Middle frontal gyrus (tissue), 1 donor: ENCODE measurements around the gene RBMS3.
A peak's percentile ranks its signal among the peaks of the same experiment; 100 is the strongest.
"Not testable (repeated sequence)": the region's sequence is repeated elsewhere in the genome, so short reads cannot be mapped to it uniquely, and the experiment has no call there.

Source experiments
- DNase-seq: peaks from one replicate; pipeline ENCODE4 v3.0.0-alpha.2; 2015; ENCODE audit warnings: low spot score; ENCODE audit errors: extremely low spot score

The RBMS3 gene

DNA sequence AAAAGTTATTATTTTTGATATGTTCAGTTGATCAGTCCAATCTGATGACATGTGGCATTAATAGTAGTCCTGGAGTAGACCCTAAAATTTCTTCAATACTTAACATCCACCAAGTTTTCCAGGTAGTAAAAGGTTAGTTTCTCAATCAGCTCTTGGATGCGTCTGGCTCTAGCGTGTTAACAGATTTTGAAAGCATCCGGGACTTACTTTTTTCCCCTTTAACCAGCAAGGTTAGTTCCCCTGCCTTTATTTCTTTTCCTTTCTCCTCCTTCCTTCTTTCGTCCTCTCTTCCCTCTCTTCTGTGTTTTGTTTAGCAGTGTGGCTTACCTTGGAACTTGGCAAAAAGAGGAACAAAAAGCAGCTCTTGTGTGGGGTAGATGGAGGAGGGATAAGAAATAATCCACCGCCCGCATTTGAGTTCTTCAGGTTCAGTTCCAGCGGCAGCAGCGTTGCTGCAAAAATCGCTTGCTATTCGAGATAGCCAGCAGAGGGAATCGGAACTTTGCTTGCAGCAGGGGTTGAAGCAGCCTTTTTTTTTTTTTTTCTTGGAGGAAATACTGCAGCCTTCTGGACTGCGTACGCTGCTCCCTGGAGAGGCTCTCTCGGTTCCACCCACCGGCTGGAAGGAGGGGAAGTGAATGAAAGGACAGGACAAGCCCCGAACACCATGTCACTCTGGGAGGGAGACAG lies at the start of gene RBMS3:
Gene RBMS3 (plus strand): TSS at position 668 of the 690 bp plus-strand sequence.
- peak; percentile 39 for DNase-seq

DNA sequence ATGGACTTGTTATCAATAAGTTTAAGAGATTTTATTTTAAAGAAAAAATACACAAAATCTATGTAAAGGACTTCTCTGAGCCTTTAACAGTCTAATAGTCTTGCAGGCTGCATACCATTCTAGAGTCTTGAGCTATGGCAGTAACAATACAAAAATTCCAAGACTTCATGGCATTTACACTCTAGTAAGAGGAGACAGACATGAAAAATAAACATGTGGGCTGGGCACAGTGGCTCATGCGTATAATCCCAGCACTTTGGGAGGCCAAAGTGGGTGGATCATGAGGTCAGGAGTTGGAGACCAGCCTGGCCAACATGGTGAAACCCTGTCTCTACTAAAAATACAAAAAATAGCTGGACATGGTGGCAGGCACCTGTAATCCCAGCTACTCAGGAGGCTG lies 47.7 kb upstream of the RBMS3 start:
- not testable (repeated sequence) for DNase-seq

DNA sequence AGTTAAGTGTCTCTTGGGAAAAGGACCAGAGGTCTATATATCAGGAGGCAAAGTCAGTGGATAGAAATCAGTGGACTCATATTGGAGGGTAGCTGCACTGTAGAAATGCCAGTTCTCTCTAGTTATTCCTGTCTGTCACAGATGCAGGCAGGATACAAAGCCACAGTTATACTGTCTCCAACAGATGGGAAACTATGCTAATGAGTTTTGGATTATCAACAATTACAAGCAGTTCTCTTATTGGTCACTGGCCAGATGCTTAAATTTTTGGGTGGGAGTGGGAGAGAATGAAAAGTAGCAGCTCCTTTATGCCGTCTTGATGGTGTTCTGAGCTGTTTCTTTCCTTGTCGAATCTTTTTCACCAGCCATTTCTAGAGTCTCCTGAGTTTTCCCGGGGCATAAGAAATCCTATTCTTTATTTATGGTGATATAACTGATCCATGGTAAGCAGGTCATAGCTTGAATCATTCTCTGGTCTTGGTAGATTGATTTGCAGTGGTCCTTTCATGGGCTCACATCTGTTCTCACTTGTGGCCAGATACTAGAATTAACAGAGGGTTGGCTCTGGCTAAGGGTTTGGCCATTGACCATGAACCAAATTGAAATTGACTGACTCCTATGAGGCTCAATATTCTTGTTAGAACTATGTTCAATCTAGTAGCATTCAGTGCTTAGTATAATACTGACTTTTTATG lies 44.6 kb upstream of the RBMS3 start:
- DNase-seq = no peak

DNA sequence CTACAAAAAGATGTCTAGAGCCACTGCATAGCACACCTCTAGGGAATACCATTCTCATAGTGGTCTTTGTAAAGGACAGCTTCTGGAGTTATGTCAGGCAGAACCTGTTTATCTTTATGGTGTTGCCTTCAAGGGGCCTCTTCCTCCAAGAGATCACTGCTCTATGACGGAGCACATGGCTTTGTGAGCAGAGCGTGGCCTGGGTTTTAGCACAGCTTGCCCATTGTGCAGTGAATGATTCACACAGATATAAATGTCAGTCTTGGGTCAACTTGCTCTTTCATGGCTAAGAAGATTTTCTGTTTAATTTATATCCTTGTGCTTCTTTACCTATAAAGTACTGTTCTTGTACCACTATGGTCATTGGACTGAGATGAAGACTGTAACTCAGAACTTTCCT lies 41.5 kb upstream of the RBMS3 start:
- DNase-seq = no peak

DNA sequence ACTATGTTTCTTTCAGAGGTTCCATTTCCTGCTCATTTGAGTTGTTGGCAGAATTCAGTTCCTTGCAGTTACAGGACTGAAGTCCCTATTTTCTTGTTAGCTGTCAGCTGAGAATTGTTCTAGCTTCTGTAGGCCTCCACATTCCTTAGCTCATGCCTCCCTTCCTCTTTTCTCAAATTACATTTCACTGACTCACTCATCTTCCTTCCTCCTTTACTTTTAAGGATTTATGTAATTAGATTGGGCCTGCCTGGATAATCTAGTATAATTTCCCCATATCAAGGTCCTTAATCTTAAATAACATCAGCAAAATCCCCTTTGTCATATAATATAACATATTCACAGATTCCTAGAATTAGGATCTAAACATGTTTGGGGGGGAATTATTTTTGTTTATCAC lies 40.6 kb upstream of the RBMS3 start:
- DNase-seq = no peak

DNA sequence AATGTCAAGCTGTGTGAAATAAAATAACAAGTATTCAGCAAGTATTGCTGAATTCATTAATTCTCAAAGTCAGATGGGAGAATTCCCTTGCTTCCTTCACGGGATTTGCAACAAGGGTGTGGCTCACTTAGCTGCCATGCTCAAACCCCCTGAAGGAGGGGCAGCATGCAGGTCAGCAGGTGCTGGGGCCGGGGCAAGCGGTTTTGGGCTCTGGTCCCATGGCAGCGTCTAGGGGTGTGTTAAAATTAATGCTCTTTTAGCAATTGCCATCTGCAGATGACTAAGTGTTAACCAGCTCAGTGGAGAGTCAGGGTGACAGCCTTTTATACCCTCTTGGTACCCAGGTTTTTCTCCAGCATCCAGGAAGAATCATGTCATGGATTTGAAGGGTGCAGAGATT lies 40.0 kb upstream of the RBMS3 start:
- DNase-seq = no peak

DNA sequence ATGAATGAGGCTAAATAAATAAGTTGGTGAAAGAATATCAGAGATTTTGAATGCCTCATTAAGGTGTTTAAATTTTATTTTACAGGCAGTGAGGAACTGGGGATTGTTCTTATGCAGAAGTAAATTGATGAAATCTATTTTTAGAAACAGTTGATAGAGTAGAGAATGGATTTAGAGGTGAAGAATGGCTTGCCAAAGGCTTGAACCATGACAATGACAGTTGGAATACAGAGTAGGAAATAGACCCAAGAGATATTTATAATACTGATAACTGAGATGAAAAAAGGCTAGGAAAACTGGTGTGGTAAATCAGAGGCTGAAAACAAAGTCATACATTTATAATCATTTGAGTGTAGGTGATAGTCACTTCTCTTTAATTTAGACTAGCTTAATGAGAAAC lies 39.0 kb upstream of the RBMS3 start:
- DNase-seq = no peak

DNA sequence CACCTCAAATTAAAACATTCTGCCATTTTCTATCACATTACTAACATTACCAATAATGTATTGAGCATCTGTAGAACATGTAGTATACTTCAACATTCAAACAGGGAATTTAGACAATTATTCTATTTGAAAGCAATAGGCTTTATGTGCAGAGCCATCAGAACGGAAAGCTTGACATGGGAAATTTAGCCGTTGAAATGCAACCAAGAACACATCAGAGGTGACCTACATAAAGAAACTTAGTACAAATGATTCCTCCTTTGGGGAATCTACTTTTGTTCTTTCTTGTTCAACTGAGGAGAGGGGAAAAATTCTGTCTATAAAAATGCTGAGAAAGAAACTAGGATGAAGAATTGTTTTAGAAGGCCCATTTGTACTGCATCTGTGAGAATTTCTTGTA lies 38.6 kb upstream of the RBMS3 start:
- DNase-seq = no peak

DNA sequence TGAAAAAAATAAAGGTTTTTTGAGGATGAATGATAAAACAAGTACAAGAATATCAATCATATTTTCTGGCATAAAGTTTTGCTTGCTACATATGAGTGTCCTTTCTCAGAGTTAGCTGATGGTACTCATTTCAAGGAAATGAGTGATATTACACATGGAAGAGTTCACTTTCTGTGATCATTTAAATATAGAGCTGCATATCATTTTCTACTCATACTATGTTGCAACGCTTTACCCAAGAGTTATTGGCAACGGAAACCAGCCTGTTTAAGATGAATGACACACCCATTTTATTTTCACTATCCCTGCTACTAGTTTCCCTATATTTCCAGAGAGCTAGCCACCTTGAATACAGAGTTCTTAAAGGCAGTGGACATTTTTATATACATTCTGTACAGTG lies 35.4 kb upstream of the RBMS3 start:
- no peak for DNase-seq

DNA sequence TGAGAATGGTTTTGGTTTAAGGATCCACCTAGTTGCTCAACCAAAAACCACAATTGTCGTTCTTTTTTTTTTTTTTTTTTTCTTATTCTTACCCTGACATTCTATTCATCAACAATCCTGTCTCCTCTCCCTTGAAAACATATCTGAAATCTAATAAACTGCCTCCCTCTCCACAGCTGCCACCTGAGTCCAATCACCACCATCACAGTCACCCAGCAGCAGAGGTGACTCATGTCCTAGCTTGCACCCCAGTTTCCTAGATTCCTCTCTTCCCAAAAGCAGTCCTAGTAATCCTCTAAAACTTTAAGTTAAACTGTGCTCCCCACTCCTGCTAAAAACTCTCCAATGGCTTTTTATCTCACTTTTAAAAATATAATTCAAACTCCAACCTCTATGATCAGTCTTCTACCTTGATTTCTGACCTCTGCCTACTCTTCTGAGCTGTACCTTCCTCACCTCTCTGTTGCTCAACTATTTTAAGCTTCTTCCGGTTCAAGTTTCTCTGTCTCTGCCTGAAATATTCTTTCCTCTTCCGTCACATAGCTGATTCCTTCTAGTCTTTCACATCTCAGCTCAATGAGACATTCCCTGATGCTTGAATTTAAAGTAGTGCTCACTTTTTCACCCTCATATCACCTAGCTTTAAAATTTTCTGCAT lies 33.7 kb upstream of the RBMS3 start:
- DNase-seq = no peak

DNA sequence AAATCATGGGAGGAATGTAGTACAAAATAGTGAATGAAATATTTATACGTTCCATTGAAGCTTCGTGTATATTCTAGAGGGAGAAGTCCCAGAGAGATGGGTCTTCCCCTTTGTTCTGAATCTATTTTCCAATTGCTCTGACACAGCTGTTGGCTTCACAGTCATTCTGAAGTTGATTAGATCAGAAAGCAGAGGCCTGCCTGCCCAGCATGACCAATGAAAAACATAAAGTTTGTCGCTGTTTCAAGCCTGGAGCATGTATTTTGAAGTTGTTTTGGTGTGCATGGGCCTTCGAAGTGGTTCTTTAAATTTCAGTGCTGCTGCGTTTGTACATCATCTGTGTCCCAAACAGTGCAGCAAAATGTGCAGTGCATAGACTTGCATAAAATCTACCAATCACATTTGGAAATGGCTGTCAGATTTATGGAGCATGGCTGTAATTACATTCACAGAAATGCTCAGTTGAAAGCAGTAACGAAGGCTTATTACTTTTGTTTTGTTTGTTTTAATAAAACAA lies 31.0 kb upstream of the RBMS3 start:
- no peak for DNase-seq

DNA sequence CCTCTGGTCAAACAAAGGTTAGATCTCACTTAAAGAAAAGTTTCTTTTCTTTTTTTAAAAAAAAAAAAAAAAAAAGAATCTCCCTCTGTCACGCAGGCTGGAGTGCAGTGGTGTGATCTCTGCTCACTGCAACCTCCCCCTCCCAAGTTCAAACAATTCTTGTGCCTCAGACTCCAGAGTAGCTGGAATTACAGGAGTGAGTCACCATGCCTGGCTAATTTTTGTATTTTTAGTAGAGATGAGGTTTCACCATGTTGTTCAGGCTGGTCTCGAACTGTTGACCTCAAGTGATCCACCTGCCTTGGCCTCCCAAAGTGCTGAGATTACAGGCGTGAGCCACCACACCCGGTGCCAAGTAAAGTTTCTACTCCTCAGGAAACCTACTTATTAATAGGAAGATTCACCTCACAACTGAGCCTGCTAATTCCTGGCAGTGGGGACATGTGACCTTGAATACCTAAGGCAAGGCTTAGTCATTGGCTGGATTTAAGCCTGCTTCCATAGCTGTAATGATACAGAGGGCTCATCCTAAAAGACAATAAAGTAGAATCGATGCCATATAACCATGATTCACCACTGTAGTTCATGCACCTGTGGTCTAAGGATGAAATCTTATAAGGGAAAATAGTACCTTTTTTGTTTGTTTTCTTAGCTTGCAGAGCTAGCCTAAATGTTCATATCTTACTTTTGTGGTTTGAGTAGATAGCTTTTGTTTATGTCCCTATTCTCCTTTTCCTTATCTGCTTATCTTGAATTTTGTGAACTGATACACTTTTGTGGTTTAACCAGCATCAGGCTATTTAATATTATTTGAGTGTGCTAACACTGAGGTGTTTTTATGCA lies 24.8 kb upstream of the RBMS3 start:
- DNase-seq = no peak

DNA sequence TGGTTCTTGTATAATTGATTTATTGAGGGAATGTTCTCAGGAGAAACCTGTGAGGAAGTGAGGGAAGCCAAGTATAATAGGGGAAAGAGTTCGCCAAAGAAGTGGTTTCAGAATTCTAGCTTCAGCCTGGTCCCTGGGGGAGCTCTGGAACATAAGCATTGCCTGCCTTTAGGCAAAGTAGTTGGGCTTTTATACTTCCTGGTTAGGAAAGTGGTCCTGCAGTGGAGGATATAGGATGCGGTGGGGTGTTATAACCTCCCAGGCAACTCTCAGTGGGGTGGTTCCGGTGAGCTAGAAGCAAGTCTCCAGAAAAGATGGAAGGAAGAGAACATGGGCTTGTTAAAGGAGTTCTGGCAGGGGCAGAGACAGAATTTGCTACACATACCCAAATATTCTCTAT lies 22.7 kb upstream of the RBMS3 start:
- DNase-seq = no peak

DNA sequence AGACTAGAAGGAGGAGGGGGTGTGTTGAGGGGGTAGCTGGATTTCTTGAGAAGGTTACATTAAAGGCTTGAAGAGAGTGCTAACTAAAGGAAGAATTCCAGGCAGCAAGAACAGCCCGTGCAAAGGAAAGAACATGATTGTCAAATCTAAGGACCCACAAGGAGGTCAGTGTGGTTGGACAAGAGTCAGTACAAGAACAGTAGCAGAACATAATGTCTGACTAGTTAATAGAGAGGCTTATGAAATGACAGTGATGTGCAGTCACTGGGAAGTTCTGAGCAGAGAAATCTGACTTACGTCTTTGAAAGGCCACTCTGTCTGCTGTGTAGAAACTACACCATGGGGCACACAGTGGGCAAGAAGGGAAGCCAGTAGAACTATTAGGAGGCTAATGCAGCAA lies 19.8 kb upstream of the RBMS3 start:
- no peak for DNase-seq

DNA sequence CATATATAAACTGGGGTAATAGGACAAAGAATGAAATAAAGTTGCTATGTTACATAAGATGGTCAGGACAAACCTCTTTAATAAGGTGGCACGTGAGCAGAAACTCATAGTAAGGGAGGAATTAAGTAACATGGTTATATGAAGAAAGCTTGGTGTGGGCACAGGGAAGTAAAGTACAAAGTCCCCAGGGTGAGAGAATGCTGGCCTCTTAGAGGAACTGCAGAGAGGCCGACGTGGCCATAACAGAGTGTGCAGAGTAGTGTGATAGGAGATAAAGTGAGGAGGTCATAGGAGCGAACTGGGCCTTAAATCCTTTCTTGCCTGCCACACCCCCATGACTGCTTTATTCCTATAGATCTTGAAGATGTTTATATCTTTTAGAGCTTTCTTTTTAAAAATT lies 17.4 kb upstream of the RBMS3 start:
- DNase-seq = no peak

DNA sequence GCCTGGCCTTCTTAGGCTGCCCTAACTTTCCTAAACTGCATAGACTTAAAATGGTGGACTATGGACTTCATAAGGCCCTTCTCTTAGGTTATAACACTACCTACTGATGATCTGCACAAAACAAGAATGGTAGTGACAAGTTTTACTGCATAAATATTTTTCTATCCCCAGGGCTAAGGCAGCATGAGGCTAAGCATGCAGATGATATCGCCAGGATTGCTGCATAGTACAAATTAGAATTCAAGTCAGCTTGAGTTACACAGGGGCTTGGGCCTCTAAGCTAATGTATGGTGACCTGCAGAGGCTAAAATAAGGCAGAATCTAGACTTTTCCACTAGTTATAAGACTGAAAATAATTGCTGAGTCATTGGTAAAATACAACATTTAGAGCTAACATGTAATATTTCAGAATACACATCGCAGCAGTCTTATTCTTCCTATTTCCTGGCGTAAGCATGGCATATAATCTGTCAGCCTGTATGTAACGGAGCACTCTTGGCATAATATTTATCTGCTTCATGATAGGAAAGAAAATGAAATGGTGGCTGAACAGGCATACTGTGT lies 15.3 kb upstream of the RBMS3 start:
- no peak for DNase-seq

DNA sequence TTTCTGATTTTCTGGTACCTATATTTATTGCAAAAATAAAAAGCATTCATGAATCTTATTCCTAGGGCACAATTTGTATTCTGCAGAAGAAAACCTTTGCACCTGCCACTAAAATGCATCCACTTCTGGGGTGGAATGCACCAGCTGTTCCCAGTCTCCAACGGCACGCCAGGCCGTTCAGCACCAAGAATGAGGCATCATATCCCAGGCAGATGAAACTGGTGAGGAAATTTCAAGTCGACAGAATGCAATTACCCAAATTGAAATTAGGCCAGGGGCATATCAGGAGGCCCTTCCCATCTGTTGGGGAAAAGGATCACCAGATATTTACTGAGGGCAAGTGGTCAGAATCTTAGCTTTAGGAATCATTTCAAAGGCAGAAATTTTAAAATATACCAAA lies 13.6 kb upstream of the RBMS3 start:
- no peak for DNase-seq

DNA sequence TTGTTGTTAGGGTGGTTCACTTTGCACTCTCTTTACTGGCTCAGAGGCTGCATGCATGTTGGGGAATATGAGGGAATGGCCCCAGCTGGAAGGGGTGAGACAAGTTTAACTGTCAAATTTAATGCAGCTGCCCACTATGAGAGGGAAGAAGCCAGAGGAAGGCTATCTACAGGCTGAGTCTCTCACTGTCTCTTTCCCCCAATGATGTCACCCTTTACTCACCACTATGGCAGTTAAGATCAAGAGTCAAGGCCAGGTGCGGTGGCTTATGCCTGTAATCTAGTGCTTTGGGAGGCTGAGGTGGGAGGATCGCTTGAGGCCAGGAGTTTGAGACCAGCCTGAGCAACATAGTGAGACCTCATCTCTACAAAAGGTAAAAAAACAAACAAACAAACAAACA lies 12.2 kb upstream of the RBMS3 start:
- no peak for DNase-seq

DNA sequence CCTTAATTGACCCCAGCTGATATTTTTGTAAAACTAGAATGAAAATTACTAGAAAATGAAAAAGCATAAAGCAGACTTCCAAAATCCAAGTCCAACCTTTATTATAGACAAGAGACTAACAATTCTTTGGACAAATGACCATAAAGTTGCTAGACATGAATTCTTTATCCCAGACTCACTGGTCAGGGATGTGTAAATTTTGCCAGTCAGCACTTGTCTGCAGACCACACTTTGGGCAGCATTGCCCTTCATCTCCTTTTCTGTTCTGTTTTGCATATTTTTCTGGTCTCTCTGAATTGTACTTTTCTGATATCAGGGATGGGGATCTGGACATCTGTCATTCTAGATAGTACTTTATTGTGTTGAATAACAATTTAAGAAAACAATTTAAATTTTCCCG lies 10.1 kb upstream of the RBMS3 start:
- DNase-seq = no peak

DNA sequence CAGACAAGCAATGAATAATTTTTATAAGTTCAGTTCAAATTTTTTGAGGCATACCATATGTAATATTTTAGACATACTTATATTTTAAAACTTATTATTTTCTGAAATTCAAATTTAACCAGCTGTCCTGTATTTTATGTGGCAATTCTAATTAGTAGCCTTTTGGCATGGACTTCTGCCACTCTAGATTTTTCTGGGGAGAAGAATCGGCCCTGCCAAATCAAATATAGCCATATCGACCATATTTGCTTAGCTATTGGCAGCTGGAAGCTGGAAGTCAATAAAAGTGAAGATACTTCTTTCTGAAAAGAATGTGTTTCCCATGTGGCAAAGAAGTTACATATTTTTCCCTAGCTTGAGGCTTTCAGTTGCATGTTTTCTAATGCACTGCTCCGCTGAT lies 9.4 kb upstream of the RBMS3 start:
- no peak for DNase-seq

DNA sequence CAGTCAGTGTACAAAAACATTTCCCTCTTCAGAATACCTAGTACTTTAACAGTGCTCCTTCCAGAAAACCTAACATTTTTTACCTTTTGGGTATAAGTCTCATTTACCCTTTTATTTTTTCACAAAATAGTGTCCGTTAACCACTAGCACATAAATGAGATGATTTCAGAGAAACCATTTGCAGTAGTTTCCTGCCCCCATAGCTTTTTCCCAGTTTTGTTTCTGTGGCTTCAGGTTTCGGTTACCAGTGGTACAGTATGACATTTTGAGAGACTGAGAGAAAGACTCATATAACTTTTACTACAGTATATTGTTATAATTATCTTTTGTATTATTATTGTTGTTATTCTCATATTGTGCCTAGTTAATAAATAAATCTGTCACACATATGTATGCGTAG lies 6.2 kb upstream of the RBMS3 start:
- DNase-seq = no peak
